Activated CD4-positive, alpha-beta T cell treated with anti-CD3 and anti-CD28 coated beads for 4 hours (primary cell): ENCODE results near the gene MYH11.

Experiments used
- DNase-seq, 2 donors: peaks; one replicate each; pipeline ENCODE4 v3.0.0-alpha.2; 2020

The MYH11 gene

GRCh38 chr16:15654591-15654990 lies 202.2 kb downstream of the MYH11 start:
- DNase-seq = no peak

GRCh38 chr16:15653227-15653626 lies 203.6 kb downstream of the MYH11 start:
- DNase-seq = no peak
